GF-D8 (cell line): ENCODE measurements around the gene CLDN15.
"Not testable (repeated sequence)": the region's sequence is repeated elsewhere in the genome, so short reads cannot be mapped to it uniquely, and the experiment has no call there.

Experiments
- DNase-seq: peaks from one replicate; lab custom pipeline; 2025; lab: John Stamatoyannopoulos, UW

Gene CLDN15

DNA sequence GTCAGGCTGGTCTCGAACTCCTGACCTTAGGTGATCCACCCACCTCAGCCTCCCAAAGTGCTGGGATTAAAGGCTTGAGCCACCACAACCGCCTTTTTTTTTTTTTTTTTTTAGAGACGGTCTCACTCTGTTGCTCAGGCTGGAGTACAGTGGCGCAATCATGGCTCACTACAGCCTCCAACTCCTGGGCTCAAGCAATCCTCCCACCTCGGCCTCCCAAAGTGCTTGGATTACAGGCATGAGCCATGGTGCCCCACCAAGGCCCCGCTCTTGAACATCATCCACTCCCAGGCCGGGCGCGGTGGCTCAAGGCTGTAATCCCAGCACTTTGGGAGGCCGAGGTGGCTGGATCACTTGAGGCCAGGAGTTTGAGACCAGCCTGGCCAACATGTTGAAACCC is 38.1 kb downstream of the CLDN15 start:
- not testable (repeated sequence) for DNase-seq

DNA sequence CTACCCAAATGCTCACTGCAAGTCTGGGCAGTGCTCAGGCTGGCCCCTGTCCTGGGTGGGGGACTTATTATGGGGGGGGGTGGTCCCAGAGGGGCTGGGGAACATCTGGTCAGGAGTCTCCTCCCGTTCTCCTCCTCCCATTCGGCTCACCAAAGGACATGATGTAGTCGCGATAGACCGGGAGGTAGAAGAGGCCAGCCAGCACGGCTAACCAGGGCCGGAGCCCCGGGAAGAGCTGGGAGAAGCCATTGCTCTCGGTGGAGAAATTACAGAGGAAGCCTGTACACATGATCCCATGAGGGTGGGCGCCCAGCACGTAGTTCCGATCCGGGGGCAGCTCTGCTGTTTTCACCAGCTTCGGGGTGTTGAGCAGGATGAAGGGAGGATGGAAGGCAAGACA is 39.1 kb downstream of the CLDN15 start:
- DNase-seq, result no peak

GRCh38 chr7:101197991-101198390 is 39.6 kb downstream of the CLDN15 start:
- DNase-seq, result no peak

DNA sequence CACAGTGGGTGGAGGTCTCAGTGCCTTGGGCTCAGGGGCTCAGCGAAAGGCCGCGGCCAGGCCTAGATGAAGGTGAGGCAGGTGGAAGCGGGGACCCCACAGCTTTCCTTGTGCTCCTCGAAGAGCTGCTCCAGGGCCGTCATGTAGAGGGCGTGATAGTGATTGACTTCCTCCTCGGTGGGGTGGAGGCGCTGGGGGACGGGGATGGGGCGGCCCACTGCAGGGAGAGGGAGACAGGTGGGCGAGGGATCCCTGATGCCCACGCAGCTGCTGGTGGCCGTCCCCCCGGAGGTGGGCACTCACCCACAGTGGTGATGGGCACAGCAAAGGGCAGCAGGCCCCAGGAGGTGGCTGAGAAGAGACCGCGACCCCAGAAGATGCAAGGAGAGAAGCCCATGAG is 41.7 kb downstream of the CLDN15 start:
- DNase-seq, result no peak

DNA sequence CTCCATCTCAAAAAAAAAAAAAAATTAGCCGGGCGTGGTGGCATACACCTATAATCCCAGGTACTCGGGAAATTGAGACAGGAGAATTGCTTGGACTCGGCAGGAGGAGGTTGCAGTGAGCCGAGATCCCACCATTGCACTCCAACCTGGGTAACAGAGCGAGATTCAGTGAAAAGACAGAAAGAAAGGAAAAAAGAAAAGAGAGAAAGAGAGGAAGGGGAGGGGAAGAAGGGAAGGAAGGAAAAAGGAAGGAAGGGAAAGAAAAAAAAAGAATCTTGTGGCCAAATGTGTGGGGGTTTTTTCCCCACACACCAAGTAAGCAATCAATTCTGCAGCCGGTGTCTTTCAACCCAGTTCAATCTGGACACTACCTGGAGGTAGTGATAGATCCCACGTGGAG is 48.5 kb downstream of the CLDN15 start:
- no peak for DNase-seq

DNA sequence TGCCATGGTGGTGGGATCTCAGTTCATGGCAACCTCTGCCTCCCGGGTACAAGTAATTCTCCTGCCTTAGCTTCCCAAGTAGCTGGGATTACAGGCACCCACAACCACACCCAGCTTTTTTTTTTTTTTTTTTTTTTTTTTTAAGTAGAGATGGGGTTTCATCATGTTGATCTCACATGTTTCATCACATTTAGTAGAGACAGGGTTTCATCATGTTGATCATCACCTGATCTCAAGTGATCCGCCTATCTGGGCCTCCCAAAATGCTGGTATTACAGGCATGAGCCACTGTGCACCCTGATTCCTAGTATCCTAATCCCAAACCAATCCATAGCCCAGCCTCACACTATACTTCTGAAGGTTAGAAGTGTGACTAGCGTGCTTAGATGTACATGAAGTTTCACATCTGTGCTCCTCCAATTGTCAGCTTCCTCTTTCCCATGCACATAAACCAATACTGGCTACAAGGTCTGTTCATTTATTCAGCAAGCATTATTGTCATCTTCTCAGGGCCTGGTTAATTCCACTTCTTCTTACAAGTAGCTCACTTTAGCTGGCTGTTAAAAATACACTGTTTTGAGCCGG is 50.7 kb downstream of the CLDN15 start:
- no peak for DNase-seq

DNA sequence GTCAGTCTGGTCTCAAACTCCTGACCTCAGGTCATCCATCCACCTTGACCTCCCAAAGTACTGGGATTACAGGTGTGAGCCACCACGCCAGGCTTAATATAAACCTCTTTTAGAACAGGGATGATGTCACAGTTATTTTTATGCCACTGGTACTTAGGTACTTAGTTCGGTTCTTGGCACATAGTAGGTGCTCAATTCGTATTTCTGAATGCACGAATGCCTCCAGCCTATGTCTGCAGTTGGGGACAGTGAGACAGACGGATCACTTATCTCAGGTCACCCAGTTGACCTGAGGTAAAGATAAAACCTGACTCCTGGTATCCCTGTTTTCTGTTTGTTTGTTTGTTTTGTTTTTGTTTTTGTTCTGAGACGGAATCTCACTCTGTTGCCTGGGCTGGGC is 51.4 kb downstream of the CLDN15 start:
- no peak for DNase-seq

GRCh38 chr7:101185258-101185839 is 52.3 kb downstream of the CLDN15 start:
- no peak for DNase-seq
